T1000 (cell line): Measurements from ENCODE around the gene RASA4.
"Not testable (repeated sequence)": the region's sequence is repeated elsewhere in the genome, so short reads cannot be mapped to it uniquely, and the experiment has no call there.

ENCODE experiments used
- DNase-seq: peaks from one replicate; lab custom pipeline; 2025; ENCODE audit warnings: mixed read lengths; lab: John Stamatoyannopoulos, UW

Gene RASA4

GRCh38 chr7:102542771-102543170 is 73.8 kb downstream of the RASA4 start:
- not testable (repeated sequence) for DNase-seq

GRCh38 chr7:102542083-102542482 is 74.5 kb downstream of the RASA4 start:
- not testable (repeated sequence) for DNase-seq

- DNase-seq, result not testable (repeated sequence)
Measured at GRCh38 chr7:102540604-102541003, 76.0 kb downstream of the RASA4 start.

GRCh38 chr7:102535062-102535615 is 81.4 kb downstream of the RASA4 start:
- not testable (repeated sequence) for DNase-seq

GRCh38 chr7:102532127-102532526 is 84.4 kb downstream of the RASA4 start:
- DNase-seq, result not testable (repeated sequence)

GRCh38 chr7:102531583-102531982 is 85.0 kb downstream of the RASA4 start:
- DNase-seq, result not testable (repeated sequence)

GRCh38 chr7:102527822-102528793 is 88.4 kb downstream of the RASA4 start:
- DNase-seq, result not testable (repeated sequence)

GRCh38 chr7:102527182-102527581 is 89.4 kb downstream of the RASA4 start:
- not testable (repeated sequence) for DNase-seq

GRCh38 chr7:102524803-102525202 is 91.8 kb downstream of the RASA4 start:
- not testable (repeated sequence) for DNase-seq
